ENCODE measurements around the gene ICAM2.
A peak's percentile ranks its signal among the peaks of the same experiment; 100 is the strongest.
"Not testable (repeated sequence)": the region's sequence is repeated elsewhere in the genome, so short reads cannot be mapped to it uniquely, and the experiment has no call there.

Gene ICAM2

DNA sequence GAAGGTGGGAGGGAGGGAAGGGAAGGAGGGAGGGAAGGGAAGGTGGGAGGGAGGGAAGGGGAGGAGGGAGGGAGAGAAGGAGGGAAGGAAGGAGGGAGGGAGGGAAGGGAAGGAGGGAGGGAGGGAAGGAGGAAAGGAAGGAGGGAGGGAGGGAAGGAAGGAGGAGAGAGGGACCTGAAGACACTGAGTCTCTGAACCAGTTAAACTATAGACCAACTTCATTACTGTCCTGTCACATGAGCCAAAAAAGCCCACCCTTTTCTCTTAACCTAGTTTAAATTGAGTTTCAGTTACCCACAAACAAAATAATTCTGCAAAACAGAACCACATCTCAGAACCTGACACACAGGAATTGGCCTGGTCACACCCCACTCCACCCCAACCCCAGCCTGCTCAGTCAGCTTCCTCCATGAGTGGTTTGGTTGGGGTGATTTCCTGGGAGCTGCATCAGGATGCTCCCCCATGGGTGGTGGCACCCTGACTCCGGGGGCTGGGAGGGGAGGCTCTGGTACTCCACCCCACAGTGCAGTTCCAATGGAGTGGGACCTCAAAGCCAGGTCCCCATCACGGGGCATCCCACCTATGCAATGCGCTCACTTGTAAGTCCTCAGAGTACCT lies 27.0 kb downstream of the ICAM2 start:
- Mint-ChIP-seq H3K36me3 (ENCODE audit: insufficient read depth) (peaks cover 22% of the 10 kb centered on the region), H3K27me3 (no peaks in the 10 kb centered on the region), H3K9me3 (no peaks in the 10 kb centered on the region), H3K4me1 (ENCODE audit: low read depth in 2 of 2) (peaks cover 60 to 63% of the 10 kb centered on the region in 2 donors), H3K27ac (peak overlapping the region; percentile 97 to 98), H3K4me3 (peak overlapping the region; percentile 68 to 70)
- ATAC-seq (replicated peaks) (peak; percentile 71), DNase-seq (peak; percentile 40 to 47 (median 41))

DNA sequence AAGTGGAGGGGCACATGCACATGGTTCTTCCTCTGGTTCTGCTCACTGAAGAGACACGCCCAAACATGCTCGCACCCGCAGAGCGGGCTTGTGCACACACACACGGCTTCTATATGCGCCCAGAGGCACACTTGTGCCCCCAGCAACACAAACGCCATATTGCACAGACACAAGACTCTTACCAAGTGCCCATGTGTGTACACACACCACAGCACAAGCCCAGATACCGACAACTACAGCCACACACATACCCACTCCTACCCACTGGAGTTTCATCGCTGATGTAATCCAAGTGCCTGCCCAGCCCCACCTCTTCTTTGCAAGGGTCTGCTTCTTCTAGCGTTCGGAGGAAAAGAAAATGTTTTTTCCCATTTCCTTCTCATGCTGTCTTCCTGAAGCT lies 28.8 kb downstream of the ICAM2 start:
- H3K4me3 Mint-ChIP-seq: peak overlapping the region; percentile 82 to 88
- H3K27me3 Mint-ChIP-seq: no peaks in the 10 kb centered on the region
- H3K4me1 Mint-ChIP-seq (ENCODE audit: low read depth in 2 of 2): peaks cover 51 to 52% of the 10 kb centered on the region in 2 donors
- H3K9me3 Mint-ChIP-seq: no peaks in the 10 kb centered on the region
- no peak for ATAC-seq (replicated peaks)
- H3K27ac Mint-ChIP-seq: peak overlapping the region; percentile 91 to 97
- H3K36me3 Mint-ChIP-seq (ENCODE audit: insufficient read depth): peaks cover 10% of the 10 kb centered on the region
- DNase-seq: no peak

DNA sequence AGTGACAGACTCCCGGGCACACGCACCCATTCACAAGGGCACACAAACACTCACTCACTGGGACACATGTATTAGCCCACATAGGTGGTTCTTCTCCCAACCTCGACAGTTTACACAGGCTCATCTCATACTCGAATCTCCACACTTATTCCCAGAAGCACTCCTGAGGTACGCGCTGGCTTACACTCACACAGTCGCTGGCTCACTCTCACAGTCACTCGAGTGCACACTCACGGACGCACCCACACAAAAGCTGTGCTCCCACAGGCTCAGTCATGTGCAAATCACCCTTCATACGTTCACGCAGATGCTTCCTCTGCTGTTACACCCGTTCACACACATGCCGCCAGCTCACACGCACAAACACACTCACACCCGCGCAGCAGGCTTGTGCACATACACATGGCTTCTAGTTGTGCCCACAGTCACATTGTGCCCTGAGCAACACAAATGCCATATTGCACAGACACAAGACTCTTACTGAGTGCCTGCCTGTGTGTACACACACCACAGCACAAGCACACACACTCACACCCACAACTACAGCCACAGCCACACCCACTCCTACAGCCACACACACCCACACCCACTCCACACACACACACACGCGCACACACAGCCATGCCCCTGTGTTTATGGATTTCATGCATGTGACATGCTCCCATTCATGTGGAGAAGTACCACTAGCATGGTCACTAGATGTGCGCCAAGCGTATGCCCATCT lies 30.6 kb downstream of the ICAM2 start:
- H3K36me3 Mint-ChIP-seq (ENCODE audit: insufficient read depth): peaks cover 13% of the 10 kb centered on the region
- DNase-seq: no peak
- H3K4me1 Mint-ChIP-seq (ENCODE audit: low read depth in 2 of 2): peaks cover 56 to 59% of the 10 kb centered on the region in 2 donors
- H3K27ac Mint-ChIP-seq: peak overlapping the region; percentile 91
- no peaks in the 10 kb centered on the region for H3K9me3 Mint-ChIP-seq
- ATAC-seq (replicated peaks): no peak
- peak overlapping the region; percentile 82 to 88 for H3K4me3 Mint-ChIP-seq
- no peaks in the 10 kb centered on the region for H3K27me3 Mint-ChIP-seq

DNA sequence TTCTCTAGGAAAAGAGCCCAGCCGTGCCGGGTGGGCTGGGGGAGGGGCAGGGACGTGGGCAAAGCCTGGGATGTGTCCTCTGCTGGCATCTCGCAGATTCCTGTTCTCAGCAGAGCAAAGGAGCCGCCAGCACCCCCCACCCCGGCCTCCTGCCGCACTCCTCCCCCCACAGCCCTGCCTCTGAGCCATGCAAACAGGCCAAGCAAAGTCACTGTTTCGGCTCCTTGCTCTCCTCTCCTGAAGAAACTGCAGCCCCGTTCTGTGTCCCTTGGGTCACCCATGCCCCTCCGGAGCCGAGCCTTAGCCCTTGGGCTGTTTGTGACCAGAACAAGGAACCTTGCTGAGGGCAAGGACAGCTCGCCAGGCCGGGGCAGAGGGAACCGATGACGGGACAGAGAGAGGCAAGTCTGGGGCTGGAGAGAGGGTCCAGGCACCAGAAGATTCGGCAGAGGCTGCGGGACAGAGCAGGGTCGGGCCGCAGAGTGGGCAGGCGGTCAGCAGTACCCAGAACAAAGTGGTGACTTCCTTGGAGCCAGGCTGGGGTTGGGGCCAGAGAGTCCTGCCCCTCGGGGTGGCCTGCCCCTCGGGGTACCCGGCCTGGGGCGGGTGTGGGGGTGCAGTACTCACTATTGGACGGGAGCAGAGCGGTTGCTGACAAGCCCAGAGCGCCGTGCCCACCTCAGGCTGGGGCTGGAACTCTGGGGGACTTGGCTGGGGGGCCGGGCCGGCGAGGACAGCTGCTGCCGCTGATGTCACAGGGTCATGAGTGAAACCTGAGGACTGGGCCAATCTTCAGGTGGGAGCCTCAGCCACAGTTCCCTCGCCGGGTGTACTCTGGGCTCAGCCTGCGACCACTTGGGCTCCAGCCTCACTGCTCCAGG lies 31.5 kb downstream of the ICAM2 start:
- ATAC-seq (replicated peaks) (no peak), DNase-seq (no peak)
- Mint-ChIP-seq H3K4me1 (ENCODE audit: low read depth in 2 of 2) (peaks cover 51 to 56% of the 10 kb centered on the region in 2 donors), H3K27ac (no peak overlapping the region), H3K27me3 (no peaks in the 10 kb centered on the region), H3K4me3 (no peak overlapping the region), H3K9me3 (no peaks in the 10 kb centered on the region), H3K36me3 (ENCODE audit: insufficient read depth) (peaks cover 14% of the 10 kb centered on the region)

DNA sequence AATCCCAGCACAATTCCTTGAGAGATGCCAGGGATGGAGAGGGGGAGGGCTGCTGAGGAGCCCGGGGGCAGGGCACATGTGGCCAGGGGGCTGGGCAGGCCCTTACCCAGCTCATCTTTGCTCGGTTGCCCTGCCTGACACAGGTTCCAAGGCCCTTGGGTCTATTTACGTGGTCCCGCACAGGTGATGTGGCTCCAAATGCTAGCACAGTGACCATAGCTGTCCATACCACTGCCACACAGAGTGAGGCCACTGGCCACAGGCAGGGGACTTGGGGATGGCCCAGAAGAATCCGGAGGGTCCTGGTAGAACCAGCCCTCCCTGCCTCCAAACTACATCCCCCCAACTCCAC lies 32.3 kb downstream of the ICAM2 start:
- ATAC-seq (replicated peaks) (no peak), DNase-seq (no peak)
- Mint-ChIP-seq H3K27me3 (no peaks in the 10 kb centered on the region), H3K36me3 (ENCODE audit: insufficient read depth) (peaks cover 14% of the 10 kb centered on the region), H3K9me3 (no peaks in the 10 kb centered on the region), H3K27ac (no peak overlapping the region), H3K4me3 (no peak overlapping the region), H3K4me1 (ENCODE audit: low read depth in 2 of 2) (peaks cover 44 to 50% of the 10 kb centered on the region in 2 donors)

DNA sequence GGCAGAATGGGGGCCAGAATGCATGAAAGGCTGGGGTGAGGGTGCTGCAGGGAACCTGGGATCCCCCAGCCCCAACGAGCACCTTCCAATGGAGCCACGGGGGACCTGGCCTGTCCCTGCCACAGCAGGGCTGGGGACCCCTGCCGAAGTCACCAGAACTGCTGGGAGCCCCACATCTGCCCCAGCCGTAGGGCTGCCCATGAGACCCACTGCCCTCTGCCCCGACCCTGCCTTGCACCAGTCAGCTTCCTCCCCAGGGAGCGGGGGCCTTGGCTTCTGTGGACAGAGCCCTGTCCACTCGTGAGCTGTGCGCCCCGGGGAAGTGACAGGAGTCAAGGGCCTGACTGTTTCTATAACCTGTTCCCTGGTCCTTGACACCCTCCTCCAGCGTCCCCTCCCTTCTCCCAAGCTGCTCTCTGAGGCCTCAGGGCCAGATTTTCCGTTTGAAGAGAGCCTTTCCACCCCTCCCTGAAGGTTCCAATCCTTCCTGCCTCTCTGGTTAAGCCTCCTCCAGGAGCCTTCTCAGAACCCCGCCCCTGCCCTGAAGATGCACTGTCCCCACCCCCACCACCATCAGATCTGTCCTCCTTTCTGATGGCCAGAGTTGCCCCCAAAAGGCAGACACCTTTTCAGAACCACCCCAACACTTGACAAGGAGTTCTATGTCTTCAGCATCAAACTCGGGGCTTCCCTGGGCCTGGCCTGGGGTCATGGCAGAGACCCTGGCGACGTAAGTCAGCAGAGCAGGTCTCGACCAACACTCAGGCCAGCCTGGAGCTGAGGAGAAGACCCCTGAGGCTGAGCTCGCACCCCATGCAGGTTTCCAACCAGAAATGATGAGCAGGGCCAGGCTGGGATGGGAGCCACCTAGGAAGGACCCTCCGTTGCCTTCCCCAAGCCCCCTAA lies 33.0 kb downstream of the ICAM2 start:
- Mint-ChIP-seq H3K36me3 (ENCODE audit: insufficient read depth) (peaks cover 10% of the 10 kb centered on the region), H3K27ac (peak overlapping the region in 1 of 2 donors; percentile 63), H3K4me1 (ENCODE audit: low read depth in 2 of 2) (peaks cover 40 to 46% of the 10 kb centered on the region in 2 donors), H3K4me3 (no peak overlapping the region), H3K27me3 (no peaks in the 10 kb centered on the region), H3K9me3 (no peaks in the 10 kb centered on the region)
- no peak for ATAC-seq (replicated peaks)
- DNase-seq: no peak

DNA sequence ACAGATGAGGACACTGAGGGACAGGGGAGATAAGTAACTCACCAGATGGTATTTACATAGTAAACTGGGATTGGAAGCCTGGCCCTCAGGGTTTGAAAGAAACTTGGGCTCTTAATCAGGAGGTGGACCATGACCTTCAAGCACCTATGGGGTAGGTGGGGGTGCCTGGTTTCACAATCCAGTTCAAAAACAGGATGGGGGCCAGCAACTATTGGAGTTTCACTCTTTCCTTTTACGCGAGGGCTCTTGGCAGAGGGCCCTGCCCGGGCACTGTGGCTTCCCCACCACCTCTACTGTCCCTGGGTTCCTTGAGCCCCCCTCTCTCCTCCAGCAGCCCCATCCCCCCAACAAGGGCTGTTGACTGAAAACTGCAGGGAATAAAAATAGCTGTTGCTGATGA lies 33.6 kb downstream of the ICAM2 start:
- H3K4me3 Mint-ChIP-seq: no peak overlapping the region
- H3K27me3 Mint-ChIP-seq: no peaks in the 10 kb centered on the region
- peaks cover 40 to 41% of the 10 kb centered on the region in 2 donors for H3K4me1 Mint-ChIP-seq (ENCODE audit: low read depth in 2 of 2)
- ATAC-seq (replicated peaks) (no peak), DNase-seq (no peak)
- H3K36me3 Mint-ChIP-seq (ENCODE audit: insufficient read depth): peaks cover 10% of the 10 kb centered on the region
- peaks cover 0 to 2% of the 10 kb centered on the region in 2 donors for H3K9me3 Mint-ChIP-seq
- H3K27ac Mint-ChIP-seq: peak overlapping the region in 1 of 2 donors; percentile 63

DNA sequence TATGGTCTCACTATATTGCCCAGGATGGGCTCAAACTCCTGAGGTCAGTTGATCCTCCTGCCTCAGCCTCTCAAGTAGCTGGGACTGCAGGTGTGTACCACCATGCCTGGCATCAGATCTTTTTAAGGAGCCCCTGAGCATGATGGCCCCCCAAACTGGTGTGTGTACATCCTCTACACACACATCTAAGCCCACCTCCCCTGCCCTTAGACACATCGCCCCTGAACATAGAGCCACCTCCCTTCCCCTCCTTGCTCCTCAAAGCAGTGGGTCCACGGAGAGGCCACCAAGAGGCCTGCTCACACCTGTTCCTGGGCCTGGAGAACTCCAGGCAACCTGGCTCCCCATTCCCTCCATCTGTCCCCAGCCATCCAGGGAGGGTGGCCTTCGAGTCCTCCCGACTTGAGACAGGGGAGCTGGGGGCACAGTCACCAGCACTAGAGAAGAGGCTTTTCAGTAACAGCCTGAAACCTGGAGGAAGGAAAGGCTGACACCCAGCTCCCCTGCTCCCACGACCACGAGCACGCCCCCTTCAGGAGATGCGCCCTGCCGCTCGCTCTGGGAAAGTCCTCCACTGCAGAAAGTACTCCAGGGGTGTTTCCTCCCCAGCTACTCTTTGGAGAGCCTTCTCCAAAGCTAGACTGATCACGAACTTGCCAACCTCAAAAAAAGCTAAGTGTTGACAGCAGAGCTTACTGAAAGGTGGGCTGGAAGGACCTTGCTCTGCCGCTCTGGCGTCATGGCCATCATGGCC lies 34.9 kb downstream of the ICAM2 start:
- Mint-ChIP-seq H3K36me3 (ENCODE audit: insufficient read depth) (peaks cover 6% of the 10 kb centered on the region), H3K27ac (peak overlapping the region; percentile 90 to 92), H3K4me1 (ENCODE audit: low read depth in 2 of 2) (peaks cover 30% of the 10 kb centered on the region in 2 donors), H3K27me3 (no peaks in the 10 kb centered on the region), H3K9me3 (peaks cover 0 to 2% of the 10 kb centered on the region in 2 donors), H3K4me3 (peak overlapping the region; percentile 52 to 56)
- DNase-seq (no peak), ATAC-seq (replicated peaks) (peak; percentile 7)

DNA sequence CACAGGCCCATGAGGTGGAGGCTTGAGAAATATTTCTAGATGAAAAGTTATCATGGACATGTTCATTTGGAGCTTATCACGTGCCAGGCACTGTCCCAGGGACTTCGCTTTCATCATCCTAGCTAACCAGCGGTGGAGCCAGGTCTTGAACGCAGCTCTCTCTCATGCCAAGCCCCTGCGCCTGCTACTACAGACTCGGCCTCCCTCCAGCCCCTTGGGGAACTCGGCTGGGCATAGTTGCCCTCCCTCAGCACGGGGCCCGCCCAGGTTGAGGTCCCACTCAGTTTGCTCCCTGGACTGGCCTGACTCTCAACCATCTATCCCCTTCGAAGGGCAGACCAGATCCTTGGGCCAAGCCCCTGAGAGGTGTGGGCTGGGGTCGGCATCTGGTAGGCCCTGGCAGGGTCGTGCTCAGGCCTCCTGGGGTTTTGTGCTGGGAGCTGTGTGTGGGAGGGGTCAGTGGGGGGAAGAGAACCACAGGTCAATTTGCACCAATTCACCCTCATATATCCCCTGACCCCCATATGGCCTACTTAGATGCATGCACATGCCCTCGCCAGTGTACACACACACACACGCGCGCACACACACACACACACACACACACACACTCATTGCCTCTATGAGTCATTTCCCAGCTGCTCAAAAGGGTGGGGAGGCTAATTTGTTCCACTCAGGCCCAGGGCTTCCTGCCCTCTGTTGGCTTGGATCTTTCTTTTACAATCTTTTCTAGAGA lies 35.6 kb downstream of the ICAM2 start:
- peaks cover 22% of the 10 kb centered on the region in 2 donors for H3K4me1 Mint-ChIP-seq (ENCODE audit: low read depth in 2 of 2)
- peaks cover 6% of the 10 kb centered on the region for H3K36me3 Mint-ChIP-seq (ENCODE audit: insufficient read depth)
- peak; percentile 50 to 71 (median 65) for DNase-seq
- no peaks in the 10 kb centered on the region for H3K27me3 Mint-ChIP-seq
- peak overlapping the region; percentile 52 to 56 for H3K4me3 Mint-ChIP-seq
- peaks cover 0 to 2% of the 10 kb centered on the region in 2 donors for H3K9me3 Mint-ChIP-seq
- H3K27ac Mint-ChIP-seq: peak overlapping the region; percentile 90 to 92
- ATAC-seq (replicated peaks): peak; percentile 98

DNA sequence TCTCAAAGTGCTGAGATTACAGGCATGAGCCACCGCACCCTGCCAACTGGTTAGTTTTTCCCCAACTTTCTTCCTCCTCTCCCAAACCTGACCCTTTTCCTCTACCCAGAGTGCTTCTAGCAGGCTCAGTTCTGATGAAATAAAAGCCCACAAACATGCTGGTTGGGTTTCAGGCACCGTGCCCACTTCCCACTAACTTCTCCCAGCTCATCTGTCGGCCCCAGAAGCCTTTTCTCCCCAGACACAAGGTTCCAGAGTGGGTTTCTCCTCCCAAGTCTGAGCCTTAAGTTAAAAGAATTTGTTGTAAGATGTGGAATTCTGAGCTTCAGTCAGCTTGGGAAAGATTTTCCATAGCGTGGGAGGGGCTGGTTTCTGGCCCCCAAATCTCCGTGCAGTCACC lies 36.2 kb downstream of the ICAM2 start:
- ATAC-seq (replicated peaks) (no peak), DNase-seq (no peak)
- H3K4me3 Mint-ChIP-seq: no peak overlapping the region
- no peaks in the 10 kb centered on the region for H3K27me3 Mint-ChIP-seq
- H3K36me3 Mint-ChIP-seq (ENCODE audit: insufficient read depth): peaks cover 6% of the 10 kb centered on the region
- peaks cover 19 to 21% of the 10 kb centered on the region in 2 donors for H3K4me1 Mint-ChIP-seq (ENCODE audit: low read depth in 2 of 2)
- peaks cover 0 to 2% of the 10 kb centered on the region in 2 donors for H3K9me3 Mint-ChIP-seq
- H3K27ac Mint-ChIP-seq: peak overlapping the region in 1 of 2 donors; percentile 92

DNA sequence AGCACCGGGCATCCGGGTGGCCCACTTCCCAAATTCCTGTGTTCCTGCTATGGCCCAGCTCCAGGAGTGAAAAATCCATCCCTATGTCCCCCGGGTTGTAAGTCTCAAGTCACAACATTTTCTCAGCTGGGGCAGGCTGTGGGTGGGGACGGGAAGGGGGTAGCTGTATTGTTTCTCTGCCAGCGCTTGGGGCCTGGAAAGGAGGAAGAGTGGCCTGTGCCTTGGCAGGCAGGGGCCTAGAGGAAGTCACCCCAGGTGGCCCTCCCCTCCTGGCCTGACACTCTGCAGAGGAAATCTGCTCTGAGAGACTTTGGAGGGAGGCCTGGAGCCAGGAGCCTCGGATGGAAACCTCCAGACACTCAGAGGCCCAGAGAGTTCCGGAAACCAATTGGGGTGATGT lies 37.1 kb downstream of the ICAM2 start:
- peaks cover 0 to 2% of the 10 kb centered on the region in 2 donors for H3K9me3 Mint-ChIP-seq
- H3K27ac Mint-ChIP-seq: peak overlapping the region in 1 of 2 donors; percentile 92
- H3K4me3 Mint-ChIP-seq: no peak overlapping the region
- H3K4me1 Mint-ChIP-seq (ENCODE audit: low read depth in 2 of 2): peaks cover 19 to 21% of the 10 kb centered on the region in 2 donors
- H3K36me3 Mint-ChIP-seq (ENCODE audit: insufficient read depth): peaks cover 6% of the 10 kb centered on the region
- DNase-seq: no peak
- no peaks in the 10 kb centered on the region for H3K27me3 Mint-ChIP-seq
- ATAC-seq (replicated peaks): no peak

DNA sequence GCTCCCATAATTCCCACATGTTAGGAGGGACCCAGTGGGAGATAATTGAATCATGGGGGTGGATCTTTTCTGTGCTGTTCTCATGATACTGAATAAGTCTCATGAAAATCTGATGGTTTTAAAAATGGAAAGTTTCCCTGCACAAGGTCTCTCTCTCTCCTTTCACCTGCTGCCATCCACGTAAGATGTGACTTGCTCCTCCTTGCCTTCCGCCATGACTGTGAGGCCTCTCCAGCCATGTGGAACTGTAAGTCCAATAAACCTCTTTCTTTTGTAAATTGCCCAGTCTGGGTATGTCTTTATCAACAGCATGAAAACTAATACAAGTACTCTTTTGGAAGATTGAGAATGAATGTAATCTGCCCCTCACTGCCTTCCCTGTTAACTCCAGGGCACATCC lies 37.8 kb downstream of the ICAM2 start:
- not testable (repeated sequence) for ATAC-seq (replicated peaks); H3K9me3 Mint-ChIP-seq; DNase-seq; H3K27ac Mint-ChIP-seq; H3K36me3 Mint-ChIP-seq (ENCODE audit: insufficient read depth); H3K27me3 Mint-ChIP-seq; H3K4me3 Mint-ChIP-seq
- peaks cover 18 to 21% of the 10 kb centered on the region in 2 donors for H3K4me1 Mint-ChIP-seq (ENCODE audit: low read depth in 2 of 2)
